ENCODE results near the gene EXOC3.

Gene EXOC3

DNA sequence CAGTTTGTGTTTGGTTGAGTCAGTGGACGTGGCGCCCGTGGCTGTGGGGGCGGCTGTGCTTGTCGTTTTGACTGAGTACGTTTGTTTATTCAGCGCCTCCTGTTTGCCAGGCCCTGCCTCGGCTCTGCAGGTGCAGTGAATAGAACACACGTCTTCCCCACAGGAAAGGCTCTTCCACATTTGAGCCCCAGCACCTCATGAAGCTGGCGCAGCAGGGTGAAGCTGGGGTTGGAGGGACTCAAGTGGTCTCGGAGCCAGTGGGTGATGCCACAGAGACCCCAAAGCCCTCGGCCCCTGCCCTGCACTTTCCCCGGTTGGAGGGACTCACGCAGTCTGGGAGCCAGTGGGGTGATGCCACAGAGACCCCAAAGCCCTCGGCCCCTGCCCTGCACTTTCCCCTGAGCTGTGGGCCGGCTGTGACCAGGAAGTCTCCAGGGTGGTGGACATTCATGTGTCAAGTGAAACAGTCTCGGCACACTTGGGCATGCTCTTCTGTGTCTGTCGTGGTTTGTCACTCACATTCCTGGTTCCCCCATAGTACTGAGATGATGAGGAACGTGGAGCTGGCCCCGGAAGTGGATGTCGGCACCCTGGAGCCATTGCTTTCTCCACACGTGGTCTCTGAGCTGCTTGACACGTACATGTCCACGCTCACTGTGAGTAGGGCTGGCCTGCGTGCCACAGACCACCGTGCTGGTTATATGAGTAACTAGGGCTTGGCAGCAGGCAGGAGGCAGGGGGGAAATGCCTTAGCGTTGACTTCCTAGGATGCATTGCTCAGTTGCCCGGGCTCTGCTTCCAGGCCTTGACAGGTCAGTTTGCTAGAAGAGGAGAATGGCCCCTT is 13.6 kb downstream of the EXOC3 start:
- DNase-seq (ENCODE audit: low read depth in 2 of 2), result no peak

DNA sequence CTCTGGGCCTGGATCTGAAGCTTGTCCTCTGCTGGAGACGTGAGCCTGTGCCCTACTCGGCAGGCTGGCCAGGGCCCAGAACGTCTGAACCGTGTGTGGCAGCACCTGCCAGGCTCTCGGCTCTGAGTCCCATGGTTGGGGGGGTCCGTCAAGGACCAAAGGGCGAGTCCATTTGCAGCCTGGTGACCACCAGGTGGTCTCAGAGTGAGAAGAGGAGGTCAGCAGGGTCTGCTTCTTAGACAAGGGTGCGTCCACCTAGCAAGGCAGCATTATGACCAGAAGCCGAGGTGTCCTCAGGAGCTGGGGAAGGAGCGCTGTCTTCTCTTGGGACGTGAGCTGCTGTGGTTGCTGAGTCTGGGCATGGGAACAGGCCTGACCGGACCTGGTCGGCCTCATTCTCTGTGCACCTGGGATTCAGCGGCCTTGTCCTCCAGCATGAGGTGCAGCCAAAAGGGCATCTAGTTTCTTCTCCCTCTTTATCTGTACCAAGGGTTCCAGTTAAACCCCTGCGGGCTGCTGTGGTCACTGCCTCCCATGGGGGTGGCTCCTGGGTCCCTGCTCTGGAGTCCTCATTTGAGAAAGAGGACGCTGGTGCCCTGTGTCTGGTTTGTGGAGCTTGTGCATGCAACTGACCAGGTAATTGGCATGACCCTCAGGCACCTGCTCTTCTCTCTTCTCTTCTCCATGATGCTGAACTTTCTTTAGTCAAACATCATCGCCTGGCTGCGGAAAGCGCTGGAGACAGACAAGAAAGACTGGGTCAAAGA is 14.4 kb downstream of the EXOC3 start:
- DNase-seq (ENCODE audit: low read depth in 2 of 2), result no peak

DNA sequence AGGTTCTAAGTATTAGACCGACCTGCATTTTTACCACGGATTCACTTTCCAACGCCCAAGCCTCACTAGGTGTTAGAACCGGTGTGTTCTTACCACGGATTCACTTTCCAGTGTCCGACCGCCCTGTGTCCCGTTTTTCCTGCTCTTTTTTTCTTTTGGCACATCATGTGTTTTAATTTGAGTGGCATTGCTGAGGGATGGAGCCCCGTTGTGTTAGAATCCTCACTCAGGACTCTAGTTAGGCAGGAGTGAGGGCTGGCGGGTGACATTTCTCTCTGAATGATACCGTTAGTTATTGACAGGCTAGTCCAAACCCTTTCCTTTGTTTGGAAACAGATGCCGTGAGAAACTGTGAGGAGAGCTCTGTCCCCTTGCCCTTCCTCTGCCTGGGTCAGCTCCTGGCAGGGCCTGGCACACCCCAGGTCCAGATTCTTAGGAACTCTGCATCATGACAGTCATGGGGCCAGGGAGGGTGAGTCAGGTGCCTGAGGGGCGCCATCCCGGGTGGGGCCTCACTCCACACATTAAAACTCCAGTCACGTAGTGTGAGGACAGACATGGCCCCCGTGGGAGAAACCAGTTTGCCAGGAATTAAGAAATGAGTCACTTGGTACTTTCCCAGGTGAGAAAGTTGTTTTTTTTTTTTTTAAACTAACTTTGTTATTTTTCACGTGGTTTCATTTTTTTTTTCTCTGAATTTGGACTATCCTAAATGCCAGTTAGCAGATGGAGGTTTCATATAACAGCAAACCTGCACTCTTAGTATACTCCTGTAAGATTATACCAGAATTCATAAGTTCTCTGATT is 15.8 kb downstream of the EXOC3 start:
- peak; percentile 69 to 70 for DNase-seq (ENCODE audit: low read depth in 2 of 2)

DNA sequence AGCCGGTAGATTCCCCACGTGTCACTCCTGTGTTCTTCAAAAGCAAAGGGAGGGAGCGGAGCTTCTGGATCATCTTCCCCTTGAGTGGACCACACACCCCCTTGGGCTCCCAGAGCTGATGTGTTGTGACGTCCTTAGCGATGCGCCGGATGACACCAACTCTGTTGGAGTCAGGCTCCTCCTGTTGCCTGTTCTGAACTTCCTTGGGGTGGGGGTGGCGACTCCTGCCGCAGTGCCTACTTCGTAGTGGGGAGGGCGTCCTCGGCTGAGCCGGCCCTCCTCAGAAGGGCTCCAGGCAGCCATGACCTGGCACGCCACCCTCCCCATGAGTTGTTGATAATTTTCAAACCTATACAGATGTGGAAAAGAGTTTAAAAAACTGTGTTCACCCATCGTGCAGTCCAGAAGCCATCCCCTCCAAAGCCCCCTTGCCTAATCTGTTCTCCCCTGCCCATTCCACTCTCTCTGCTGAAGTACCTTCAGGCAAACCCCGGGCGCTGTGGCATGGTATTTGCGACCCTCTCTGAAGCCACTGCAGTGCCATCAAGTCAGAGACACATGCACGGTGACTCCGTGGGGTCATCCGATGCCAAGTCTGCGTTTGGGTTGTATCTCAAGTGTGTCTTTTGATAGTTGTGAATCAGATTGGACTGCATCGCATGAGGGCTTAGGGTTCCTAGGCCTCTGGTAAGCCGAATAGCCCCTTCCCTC is 16.7 kb downstream of the EXOC3 start:
- DNase-seq (ENCODE audit: low read depth in 2 of 2), result no peak

DNA sequence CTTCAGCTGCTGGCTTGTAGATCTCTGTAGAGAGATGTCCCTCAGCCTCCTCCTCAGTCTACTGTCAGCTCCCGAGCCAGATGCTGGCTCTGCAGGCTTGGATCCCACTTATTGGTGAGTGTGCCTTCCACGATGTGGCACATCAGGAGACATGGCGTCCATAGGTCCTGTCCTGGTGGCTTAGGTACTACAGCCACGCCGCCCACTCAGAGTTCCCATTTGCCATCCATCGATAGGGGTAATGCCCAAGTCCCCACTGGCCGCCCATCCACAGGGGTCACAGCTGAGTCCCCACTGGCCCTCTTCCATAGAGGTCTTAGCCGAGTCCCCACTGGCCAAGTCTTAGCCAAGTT is 17.3 kb downstream of the EXOC3 start:
- no peak for DNase-seq (ENCODE audit: low read depth in 2 of 2)

DNA sequence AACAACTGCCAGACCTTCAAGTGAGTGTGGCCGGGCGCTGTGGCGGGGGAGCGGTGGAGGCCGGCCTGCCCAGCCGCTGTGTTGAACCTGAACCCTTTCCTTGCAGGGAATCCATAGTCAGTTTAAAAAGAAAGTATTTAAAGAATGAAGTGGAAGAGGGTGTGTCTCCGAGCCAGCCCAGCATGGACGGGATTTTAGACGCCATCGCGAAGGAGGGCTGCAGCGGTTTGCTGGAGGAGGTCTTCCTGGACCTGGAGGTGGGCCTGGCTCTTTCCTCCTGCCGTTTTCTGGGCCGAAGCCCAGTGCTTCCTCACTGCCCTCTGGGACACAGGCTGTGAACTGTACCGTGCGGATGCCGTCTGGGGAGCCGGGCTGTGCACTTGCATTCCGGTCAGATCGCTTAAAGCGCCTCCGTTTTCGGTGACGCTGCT is 19.1 kb downstream of the EXOC3 start:
- no peak for DNase-seq (ENCODE audit: low read depth in 2 of 2)

DNA sequence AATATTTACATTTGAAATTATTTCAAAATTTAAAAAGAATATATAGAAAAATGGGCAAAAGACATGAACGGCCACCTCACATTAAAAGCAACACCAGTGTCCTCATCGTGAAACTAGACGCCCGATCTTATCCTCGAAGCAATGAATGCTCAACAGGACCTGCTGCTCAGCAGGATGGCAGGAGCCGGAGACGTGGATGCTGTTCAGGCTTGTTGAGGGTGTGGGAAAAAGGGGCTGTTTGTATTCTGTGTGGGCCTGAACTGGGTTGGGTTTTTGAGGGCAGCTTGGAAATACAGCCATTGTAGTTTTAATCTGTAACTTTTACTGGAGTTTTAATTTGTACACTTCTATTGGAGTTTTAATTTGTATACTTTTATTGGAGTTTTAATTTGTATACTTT is 20.3 kb downstream of the EXOC3 start:
- DNase-seq (ENCODE audit: low read depth in 2 of 2), result no peak

DNA sequence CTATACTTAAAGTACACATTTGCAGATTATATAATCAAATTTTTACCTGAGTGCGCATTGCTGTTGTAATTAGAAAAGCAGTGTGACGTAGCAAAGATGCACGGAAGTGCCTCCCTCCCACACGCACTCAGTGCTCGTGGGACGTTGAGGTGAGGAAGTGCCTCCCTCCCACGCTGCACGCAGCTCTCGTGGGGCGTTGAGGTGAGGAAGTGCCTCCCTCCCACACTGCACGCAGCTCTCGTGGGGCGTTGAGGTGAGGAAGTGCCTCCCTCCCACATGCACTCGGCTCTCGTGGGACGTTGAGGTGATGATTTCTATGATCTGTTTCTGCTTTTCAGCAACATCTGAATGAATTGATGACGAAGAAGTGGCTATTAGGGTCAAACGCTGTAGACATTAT is 21.0 kb downstream of the EXOC3 start:
- peak in 1 of 2 donors; percentile 47 for DNase-seq (ENCODE audit: low read depth in 2 of 2)

DNA sequence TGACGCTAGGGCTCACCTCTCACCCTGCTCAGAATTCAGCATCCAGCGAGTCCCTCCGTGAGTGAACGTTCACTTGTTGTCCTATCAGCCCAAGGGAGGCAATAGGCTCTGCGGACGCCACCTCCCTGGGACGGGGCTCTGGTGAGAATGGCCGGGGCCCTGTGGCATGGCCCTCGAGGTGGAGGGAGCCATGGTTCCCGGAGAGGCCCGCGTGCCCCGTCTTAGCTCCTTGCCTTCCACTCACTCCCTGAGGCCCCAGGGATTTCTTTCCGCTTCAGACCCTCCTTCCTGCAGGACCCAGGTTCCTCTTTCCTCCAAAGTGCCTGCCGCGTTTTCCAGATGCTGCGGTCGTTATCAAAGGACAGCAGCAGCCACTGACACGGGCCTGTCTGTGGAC is 21.5 kb downstream of the EXOC3 start:
- DNase-seq (ENCODE audit: low read depth in 2 of 2), result no peak

DNA sequence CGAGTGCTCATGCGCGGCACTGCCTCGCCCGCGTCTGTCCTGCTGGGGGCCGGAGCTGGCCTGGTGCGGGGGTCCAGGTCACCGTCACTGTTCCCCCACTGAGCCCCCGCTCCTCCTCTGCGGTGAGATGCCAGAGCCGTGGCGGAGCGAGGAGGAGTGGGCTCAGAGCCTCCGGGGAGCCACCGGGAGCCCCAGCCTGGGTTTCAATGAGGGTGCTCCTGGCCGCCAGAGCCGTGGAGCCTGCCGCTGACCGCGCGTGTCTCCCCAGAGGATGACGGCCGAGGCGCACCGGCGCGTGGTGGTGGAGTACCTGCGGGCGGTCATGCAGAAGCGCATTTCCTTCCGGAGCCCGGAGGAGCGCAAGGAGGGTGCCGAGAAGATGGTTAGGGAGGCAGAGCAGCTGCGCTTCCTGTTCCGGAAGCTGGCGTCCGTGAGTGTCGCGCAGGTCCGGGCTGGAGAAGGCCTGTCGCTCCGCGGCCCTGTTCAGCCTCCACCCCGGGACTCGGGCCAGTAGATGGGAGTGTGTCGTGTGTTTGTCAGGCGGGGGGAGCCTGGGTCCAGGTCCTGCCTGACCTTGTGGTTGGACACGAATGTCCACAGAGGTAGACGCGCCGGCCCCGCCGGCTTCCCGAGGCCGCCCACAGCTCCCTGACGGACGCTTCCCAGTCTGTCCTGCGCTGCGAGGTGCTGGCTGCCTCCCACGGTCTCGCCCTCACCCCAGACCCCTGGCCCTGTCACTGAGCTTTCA is 22.0 kb downstream of the EXOC3 start:
- no peak for DNase-seq (ENCODE audit: low read depth in 2 of 2)

DNA sequence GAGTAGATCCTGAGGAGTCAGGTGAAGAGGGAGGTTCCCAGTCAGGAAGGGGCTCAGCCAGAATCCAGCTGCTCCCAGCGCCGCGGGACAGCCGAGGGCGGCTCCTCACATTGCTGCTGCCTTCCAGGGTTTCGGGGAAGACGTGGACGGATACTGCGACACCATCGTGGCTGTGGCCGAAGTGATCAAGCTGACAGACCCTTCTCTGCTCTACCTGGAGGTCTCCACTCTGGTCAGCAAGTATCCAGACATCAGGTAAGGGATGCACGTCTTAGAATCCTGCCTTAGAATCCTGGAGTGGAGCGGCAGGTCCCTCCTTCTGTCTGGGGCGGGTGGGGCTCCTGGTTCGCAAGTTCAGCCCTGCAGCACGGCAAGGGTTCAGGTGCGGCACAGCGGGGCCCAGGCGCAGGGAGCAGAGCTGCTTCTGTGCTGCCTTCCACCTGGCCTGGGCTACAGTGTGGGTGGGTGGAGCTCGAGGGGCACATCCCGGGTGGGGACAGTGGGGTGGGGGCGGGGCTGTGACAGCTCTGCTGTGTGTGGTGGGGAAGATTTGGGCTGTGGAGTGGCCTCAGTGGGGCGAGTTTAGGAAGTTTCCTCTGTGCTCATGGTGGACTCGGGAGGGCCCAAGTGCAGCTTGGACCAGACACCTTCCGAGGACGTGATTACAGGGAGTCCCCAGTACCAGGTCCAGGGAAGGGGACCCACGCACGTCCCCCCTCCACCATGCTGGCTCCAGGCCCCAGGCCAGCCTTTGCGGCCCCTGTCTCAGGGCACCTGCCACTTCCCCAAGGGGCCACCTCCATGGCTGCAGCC is 22.8 kb downstream of the EXOC3 start:
- DNase-seq (ENCODE audit: low read depth in 2 of 2), result no peak

DNA sequence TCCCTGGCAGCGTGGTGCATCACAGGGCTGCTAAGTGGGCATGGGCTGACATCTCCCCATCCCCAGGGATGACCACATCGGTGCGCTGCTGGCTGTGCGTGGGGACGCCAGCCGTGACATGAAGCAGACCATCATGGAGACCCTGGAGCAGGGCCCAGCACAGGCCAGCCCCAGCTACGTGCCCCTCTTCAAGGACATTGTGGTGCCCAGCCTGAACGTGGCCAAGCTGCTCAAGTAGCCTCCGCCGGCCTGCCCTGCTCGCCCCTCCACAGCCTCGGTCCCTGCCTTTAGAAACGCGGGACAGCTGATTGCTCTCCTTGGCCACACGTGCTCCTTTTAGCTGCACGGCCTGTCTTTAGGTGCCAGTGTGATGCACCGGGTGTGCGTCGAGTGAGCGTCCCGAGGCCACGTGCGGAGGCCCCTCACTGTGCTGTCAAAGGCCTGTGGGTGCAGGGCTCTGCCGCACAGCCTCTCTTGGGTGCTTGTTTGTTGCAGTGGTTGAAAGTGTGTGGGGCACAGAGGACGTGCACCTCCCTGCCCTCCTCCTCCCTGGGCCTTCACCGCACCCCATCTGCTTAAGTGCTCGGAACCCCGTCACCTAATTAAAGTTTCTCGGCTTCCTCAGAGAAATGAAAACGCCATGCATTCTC is 23.8 kb downstream of the EXOC3 start:
- DNase-seq (ENCODE audit: low read depth in 2 of 2), result no peak

DNA sequence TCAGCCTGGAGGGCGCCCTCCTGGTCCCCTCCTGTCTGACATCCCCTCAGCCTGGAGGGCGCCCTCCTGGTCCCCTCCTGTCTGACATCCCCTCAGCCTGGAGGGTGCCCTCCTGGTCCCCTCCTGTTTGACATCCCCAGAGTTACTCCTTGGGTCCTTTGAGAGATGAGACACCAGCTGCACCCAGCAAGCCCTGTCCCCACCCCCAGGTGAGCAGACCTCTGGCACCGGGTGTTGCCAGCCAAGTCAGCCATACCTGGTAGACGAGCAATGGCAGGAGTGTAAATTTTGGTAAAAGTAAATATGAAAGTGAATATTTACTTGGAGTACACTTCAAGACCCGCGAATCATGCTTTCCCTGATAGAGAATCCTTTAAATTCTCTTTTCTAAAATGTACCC is 25.4 kb downstream of the EXOC3 start:
- no peak for DNase-seq (ENCODE audit: low read depth in 2 of 2)

DNA sequence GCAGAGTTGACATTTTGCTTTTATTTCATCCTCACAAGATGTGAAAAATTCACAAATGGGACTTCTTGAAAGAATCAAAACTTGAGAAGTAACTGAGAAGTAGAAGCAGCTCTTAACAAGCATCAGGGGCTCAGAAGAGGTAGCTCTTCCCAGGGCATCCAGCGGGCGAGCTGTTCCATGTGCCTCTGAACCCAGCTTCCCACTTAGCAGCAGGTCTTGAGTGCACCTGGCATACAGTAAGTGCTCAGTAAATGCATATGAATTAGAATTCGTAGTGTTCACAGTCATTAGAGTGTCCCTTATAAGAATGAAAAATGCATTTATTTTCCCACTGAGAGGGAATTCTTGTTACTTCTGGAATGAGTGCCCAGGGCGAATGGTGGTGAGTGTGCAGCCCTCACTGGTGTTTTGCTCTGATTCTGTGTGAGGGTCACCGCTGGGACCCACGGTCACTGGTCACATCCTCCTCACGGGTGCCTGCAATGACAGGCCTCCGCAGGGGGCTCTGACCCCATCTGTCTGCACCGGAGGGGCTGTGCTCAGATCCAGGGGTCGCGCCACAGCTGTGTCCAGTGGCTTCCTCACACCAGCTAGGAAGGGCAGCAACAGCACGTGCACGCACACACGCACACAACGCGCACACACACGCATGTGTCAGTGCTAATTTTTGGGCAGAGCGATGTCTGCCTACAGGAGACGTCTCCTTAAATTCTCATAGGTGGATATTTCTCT is 26.9 kb downstream of the EXOC3 start:
- DNase-seq (ENCODE audit: low read depth in 2 of 2), result no peak

DNA sequence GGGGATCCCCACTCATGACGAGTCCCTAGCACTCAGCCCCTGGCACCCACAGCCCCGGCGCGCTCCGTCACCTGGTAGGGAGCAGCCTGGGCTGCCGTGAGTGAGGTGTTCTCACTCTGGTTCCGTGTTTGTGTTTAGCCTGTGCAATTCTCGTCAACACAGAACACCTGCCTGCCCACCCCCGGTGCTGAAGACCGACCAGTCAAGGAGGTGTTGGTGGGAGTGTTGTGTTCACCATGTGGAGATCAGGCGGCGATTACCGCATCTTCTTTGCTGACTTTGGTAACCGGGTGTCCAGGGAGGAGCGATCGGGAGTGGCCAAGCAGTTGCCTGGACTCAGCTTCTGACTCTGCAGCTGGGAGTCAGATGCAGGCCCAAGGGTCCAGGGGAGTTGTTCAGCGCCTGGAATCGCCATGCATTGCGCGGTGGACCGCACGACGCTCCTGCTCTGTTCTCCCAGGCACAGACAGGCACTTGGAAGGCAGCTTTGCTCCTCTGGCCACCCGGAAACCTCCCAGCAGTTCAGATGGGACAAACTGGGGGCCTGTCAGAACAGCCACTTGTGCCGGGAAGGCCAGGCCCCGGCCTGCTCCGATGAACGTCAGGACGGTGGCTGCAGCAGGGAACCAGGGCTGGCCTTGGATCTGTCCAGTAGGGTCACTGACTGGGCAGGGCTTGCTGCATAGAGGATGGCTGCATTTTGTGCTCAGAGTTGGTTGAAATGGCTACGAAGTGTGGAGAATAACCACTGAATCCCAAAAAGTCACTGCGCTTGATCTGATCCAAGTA is 28.2 kb downstream of the EXOC3 start:
- no peak for DNase-seq (ENCODE audit: low read depth in 2 of 2)

DNA sequence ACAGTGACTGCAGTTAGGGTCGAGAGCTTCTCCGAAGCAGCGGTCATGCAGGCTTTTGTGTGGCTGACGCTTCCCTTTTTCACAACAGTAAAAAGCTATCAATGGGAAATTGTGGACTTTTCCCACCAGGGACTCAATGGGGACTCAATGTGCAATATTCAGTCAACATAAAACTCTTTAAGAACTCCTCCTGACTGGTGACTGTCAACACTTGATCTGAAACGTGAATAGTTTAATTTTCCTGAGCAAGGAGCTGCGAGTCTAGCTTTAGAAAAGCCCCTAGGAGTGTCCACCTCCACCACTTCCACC is 28.7 kb downstream of the EXOC3 start:
- no peak for DNase-seq (ENCODE audit: low read depth in 2 of 2)

DNA sequence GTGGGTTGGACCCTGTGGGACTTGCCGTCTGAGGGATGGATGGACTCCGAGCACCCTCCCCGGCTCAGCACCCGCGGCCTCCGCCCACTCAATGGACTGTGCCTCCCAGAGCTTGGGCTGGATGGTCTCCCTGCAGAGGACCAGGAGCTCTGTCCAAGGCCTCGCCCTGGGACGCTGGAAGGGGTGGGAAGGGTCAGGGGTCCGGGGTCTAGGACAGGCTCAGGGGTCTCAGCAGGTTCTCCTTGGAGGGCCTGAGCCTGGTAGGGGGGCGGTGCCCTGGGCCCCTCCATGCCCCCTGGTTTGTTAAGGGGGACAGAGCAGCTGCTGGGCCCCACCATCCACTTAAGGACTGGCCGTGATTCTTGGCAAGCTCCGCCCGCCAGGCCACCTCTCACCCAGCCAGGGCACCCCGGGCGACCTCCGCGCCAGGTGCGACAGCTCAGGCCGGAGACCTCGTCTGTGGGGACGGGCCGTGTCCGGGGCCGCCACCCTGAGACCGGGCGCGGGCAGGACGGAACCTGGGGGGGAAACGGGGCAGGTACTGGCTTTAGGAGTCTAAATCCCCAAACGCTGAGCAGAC is 29.2 kb downstream of the EXOC3 start:
- no peak for DNase-seq (ENCODE audit: low read depth in 2 of 2)
